SK-N-SH (cell line): ENCODE measurements around the gene ANKS1B. TPM values are rescaled to one million over a fixed set of nuclear protein-coding genes. Genes with fewer than 3 reads are reported as not detected.

Experiments
- CTCF ChIA-PET: fragments of 300-600, 350-600 bp; formaldehyde crosslinking; extraction: SDS; loops from one replicate; lab custom pipeline; 2021; lab: Yijun Ruan, JAX
- POLR2A ChIA-PET: fragments of 350-600 bp; sonication (Branson Sonifier 250); formaldehyde crosslinking; extraction: SDS; loops from one replicate; lab custom pipeline; 2020; ENCODE audit warnings: antibody characterized with exemption, inconsistent platforms; lab: Yijun Ruan, JAX
- DNase-seq: peaks from one replicate; pipeline ENCODE4 v3.0.0; 2012
- H2AFZ ChIP-seq: fragments of 200-600 bp; sonication (generic); 2 replicates; pipeline ENCODE4 v1.8.1; 2016; ENCODE audit warnings: antibody characterized with exemption, mild to moderate bottlenecking, low read depth
- H3F3A ChIP-seq: fragments of 200-600 bp; sonication (generic); replicated peaks from 2 replicates; pipeline ENCODE3; 2016; ENCODE audit warnings: antibody characterized with exemption, mild to moderate bottlenecking; ENCODE audit not compliant: insufficient read depth
- H3K27ac ChIP-seq, 2 experiments: fragments of 200-500 bp in 1 of 2; fragments of 200-600 bp in 1 of 2; sonication (Bioruptor generic) in 1 of 2; sonication (generic), shearing (Covaris generic) in 1 of 2; 2 replicates each; pipeline versions ENCODE4 v1.5.1 to v1.6.1; 2014 to 2016; ENCODE audit warnings: low read depth in 2 of 2, inconsistent platforms in 1 of 2, low read length in 1 of 2, mild to moderate bottlenecking in 1 of 2, mixed read lengths in 1 of 2
- H3K27me3 ChIP-seq: fragments of 200-600 bp; sonication (generic), shearing (Covaris generic); 2 replicates; pipeline ENCODE4 v1.6.1; 2016; ENCODE audit warnings: mixed run types; ENCODE audit not compliant: insufficient read depth
- H3K36me3 ChIP-seq, 2 experiments: fragments of 200-500 bp in 1 of 2; fragments of 200-600 bp in 1 of 2; sonication (Bioruptor generic) in 1 of 2; sonication (generic) in 1 of 2; replicated peaks in 1 of 2; 2 replicates each; pipeline versions ENCODE3 to v1.5.1; 2014 to 2016; ENCODE audit warnings: low read length in 1 of 2, mild to moderate bottlenecking in 1 of 2; ENCODE audit not compliant: insufficient read depth in 2 of 2, control insufficient read depth in 1 of 2
- H3K4me1 ChIP-seq, 2 experiments: fragments of 200-500 bp in 1 of 2; fragments of 200-600 bp in 1 of 2; sonication (Bioruptor generic) in 1 of 2; sonication (generic), shearing (Covaris generic) in 1 of 2; 2 replicates each; pipeline versions ENCODE4 v1.5.1 to v1.6.1; 2014 to 2016; ENCODE audit warnings: low read depth in 1 of 2, low read length in 1 of 2, mixed run types in 1 of 2; ENCODE audit not compliant: insufficient read depth in 2 of 2, control insufficient read depth in 1 of 2
- H3K4me2 ChIP-seq: fragments of 200-600 bp; sonication (generic), shearing (Covaris generic); 2 replicates; pipeline ENCODE4 v1.6.1; 2017; ENCODE audit warnings: mixed run types
- H3K4me3 ChIP-seq, 2 experiments: fragments of 200-500 bp in 1 of 2; fragments of 200-600 bp in 1 of 2; sonication (Bioruptor generic) in 1 of 2; sonication (generic), shearing (Covaris generic) in 1 of 2; 2 replicates each; pipeline versions ENCODE4 v1.5.1 to v1.8.1; 2014 to 2016; ENCODE audit warnings: low read depth in 2 of 2, inconsistent platforms in 1 of 2, low read length in 1 of 2, mild to moderate bottlenecking in 1 of 2, mixed read lengths in 1 of 2, moderate library complexity in 1 of 2
- H3K79me2 ChIP-seq: fragments of 200-600 bp; sonication (generic); 2 replicates; pipeline ENCODE4 v1.8.1; 2017; ENCODE audit warnings: mild to moderate bottlenecking; ENCODE audit not compliant: insufficient read depth
- H3K9ac ChIP-seq: fragments of 200-600 bp; sonication (generic); 2 replicates; pipeline ENCODE4 v1.6.1; 2017; ENCODE audit warnings: mixed run types
- H3K9me2 ChIP-seq: fragments of 200-600 bp; sonication (generic); 2 replicates; pipeline ENCODE4 v1.6.1; 2017; ENCODE audit warnings: mixed run types
- H3K9me3 ChIP-seq: fragments of 200-600 bp; sonication (generic); 2 replicates; pipeline ENCODE4 v1.6.1; 2017; ENCODE audit warnings: mixed run types, mild to moderate bottlenecking, moderate library complexity
- H4K20me1 ChIP-seq: fragments of 200-600 bp; sonication (generic); 2 replicates; pipeline ENCODE4 v1.6.1; 2017; ENCODE audit warnings: mild to moderate bottlenecking, mixed run types; ENCODE audit not compliant: insufficient read depth
- CHD2 ChIP-seq: fragments of 150-350 bp; IDR thresholded peaks from 2 replicates; pipeline ENCODE4 v1.6.1; 2018; ENCODE audit warnings: low read length; ENCODE audit not compliant: partially characterized antibody
- FOSL2 ChIP-seq: IDR thresholded peaks from 2 replicates; pipeline ENCODE4 v1.4.0; 2012; ENCODE audit warnings: low read depth, mild to moderate bottlenecking, moderate library complexity, borderline replicate concordance
- GATA2 ChIP-seq: sonication (generic); formaldehyde crosslinking; IDR thresholded peaks from 2 replicates; pipeline ENCODE4 v1.5.0; 2020; ENCODE audit warnings: mild to moderate bottlenecking, missing genetic modification reagents
- IRF3 ChIP-seq: fragments of 150-350 bp; IDR thresholded peaks from 2 replicates; pipeline ENCODE4 v1.6.1; 2016; ENCODE audit warnings: mild to moderate bottlenecking, low read depth, low read length
- MAX ChIP-seq: IDR thresholded peaks from 2 replicates; pipeline ENCODE4 v1.4.0; 2012; ENCODE audit warnings: low read depth
- MEF2A ChIP-seq: IDR thresholded peaks from 2 replicates; pipeline ENCODE4 v1.4.0; 2012; ENCODE audit warnings: low read depth, borderline replicate concordance
- POLR2AphosphoS5 ChIP-seq: IDR thresholded peaks from 2 replicates; pipeline ENCODE4 v1.6.1; 2012; ENCODE audit warnings: low read depth, low read length
- RAD21 ChIP-seq: IDR thresholded peaks from 2 replicates; pipeline ENCODE4 v1.6.1; 2012; ENCODE audit warnings: mild to moderate bottlenecking, low read length
- REST ChIP-seq: IDR thresholded peaks from 2 replicates; pipeline ENCODE4 v1.6.1; 2012; ENCODE audit warnings: mild to moderate bottlenecking, low read depth, low read length, moderate library complexity
- RXRA ChIP-seq: IDR thresholded peaks from 2 replicates; pipeline ENCODE4 v1.4.0; 2012; ENCODE audit warnings: low read depth, mild to moderate bottlenecking, borderline replicate concordance
- SMC3 ChIP-seq: IDR thresholded peaks from 2 replicates; pipeline ENCODE4 v1.6.1; 2012; ENCODE audit warnings: low read depth, low read length, improper control_type of control experiment
- TCF12 ChIP-seq: IDR thresholded peaks from 2 replicates; pipeline ENCODE4 v1.4.0; 2012
- USF1 ChIP-seq: IDR thresholded peaks from 2 replicates; pipeline ENCODE4 v1.4.0; 2012; ENCODE audit warnings: low read depth, borderline replicate concordance
- USF2 ChIP-seq: fragments of 150-350 bp; IDR thresholded peaks from 2 replicates; pipeline ENCODE4 v1.6.1; 2017; ENCODE audit warnings: antibody characterized with exemption, low read length, low read depth, borderline replicate concordance
- WGBS: methylation state at CpG from one replicate; pipeline ENCODE4 v1.1.6; 2017; ENCODE audit warnings: low lambda C conversion rate; 5-methylcytosine and 5-hydroxymethylcytosine counted together
- polyA plus RNA-seq, 3 experiments: library from polyadenylated mRNA; depleted of rRNA; stranded (reverse); fragments of >200 nt; gene quantifications; 2 replicates each; pipeline ENCODE4 v1.2.3, GENCODE V29; 2012

The ANKS1B gene
- polyA plus RNA-seq, 1 of the 3 experiments (the other 2 are of a cell fraction) = 1.8 TPM

GRCh38 chr12:99911081-99911480 lies 73.7 kb downstream of the ANKS1B start (continued):
- TF ChIP-seq REST = no peak
- TF ChIP-seq FOSL2 = peak; percentile 91
- TF ChIP-seq IRF3 = no peak
- no peak for TF ChIP-seq USF1

GRCh38 chr12:99910342-99910741 lies 74.4 kb downstream of the ANKS1B start:
- no peaks in the 10 kb centered on the region for H3K9me3 ChIP-seq
- peak overlapping the region; percentile 39; the same call in 1 of the 2 replicates for H3K9ac ChIP-seq
- no peaks in the 10 kb centered on the region for H3K79me2 ChIP-seq
- 87% methylated on average over 1 of the region's 1 CpG for WGBS
- ChIA-PET CTCF (no interaction called here), POLR2A (no interaction called here)
- H3K36me3 ChIP-seq = no peaks in the 10 kb centered on the region
- no peaks in the 10 kb centered on the region for H4K20me1 ChIP-seq
- no peaks in the 10 kb centered on the region for H3K9me2 ChIP-seq
- no peak for TF ChIP-seq USF1
- TF ChIP-seq POLR2AphosphoS5 = no peak
- no peak for TF ChIP-seq RAD21
- TF ChIP-seq USF2 = no peak
- TF ChIP-seq GATA2 (CRISPR knock-in tag) = no peak
- no peak for TF ChIP-seq SMC3
- no peak for TF ChIP-seq IRF3
- no peak for TF ChIP-seq RXRA
- TF ChIP-seq MAX = no peak
- TF ChIP-seq CHD2 = no peak
- no peak for TF ChIP-seq TCF12
- TF ChIP-seq REST = no peak
- no peak for TF ChIP-seq MEF2A
- H3K27me3 ChIP-seq = no peaks in the 10 kb centered on the region
- no peak overlapping the region for H3K4me3 ChIP-seq
- peak overlapping the region; percentile 68 to 91; a peak in 3 of 4 replicates for H3K27ac ChIP-seq
- H3K4me2 ChIP-seq = peak overlapping the region; percentile 63
- H2AFZ ChIP-seq = no peak overlapping the region; the same call in 1 of the 2 replicates
- DNase-seq = no peak
- H3K4me1 ChIP-seq = peaks cover 5 to 20% of the 10 kb centered on the region in 2 experiments
- peaks cover 26% of the 10 kb centered on the region for H3F3A ChIP-seq
